NCI-H345 treated with DMSO at 0.1 percent for 48 hours (cell line): ENCODE data around the gene IFT74.
A peak's percentile ranks its signal among the peaks of the same experiment; 100 is the strongest.

ENCODE experiments used
- DNase-seq: peaks from one replicate; lab custom pipeline; 2025; ENCODE audit not compliant: unreplicated experiment; lab: John Stamatoyannopoulos, UW

The IFT74 gene

GRCh38 chr9:26955921-26956859, at the start of gene IFT74:
TSS of gene IFT74 (plus strand) at chr9:26956412. CDS start at chr9:26961968, 5,556 bp downstream.
- peak; percentile 93 for DNase-seq

DNA sequence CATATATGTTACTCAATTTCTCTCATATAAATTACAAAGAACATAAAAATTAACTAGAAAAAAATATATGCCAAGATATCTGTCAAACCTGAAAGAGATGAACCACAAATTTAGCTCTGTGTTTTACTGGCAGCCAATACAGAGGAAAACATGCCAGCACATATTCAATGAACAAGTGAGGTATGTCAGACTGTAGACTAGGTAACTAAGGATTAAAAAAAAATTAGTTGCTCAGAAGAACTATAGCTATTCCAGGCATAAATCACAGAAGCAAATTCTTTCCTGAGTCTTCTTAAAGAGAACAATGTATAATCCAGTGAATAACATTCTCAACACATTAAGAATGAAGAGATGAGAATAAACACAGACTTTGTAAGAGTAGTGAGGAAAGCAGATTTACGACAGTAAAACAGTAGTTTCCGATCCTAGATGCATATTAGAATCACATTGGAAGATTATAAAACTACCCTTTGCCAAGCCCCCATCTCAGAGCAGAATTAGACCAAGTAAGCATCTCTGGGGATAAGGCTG, 43.0 kb upstream of the IFT74 start:
- DNase-seq: no peak

DNA sequence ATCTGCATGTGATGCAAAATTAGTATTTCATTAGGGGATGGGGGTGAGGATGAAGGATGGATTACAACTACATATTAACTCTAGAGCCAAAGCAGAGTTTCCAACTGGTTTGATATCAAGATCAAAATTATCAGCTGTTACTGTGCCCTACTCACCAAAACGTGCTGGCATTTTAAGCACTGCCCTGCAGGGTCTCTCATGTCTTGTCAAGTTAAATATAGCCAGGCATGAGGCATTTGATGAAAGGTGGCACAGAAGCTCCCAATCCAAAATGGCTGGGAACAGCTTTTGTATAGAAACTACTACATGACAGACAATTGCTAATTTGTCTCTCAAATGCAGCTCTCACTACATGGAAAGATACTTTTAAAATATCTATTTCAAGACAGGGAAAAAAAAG, 36.5 kb upstream of the IFT74 start:
- no peak for DNase-seq

GRCh38 chr9:26925609-26926008, 30.6 kb upstream of the IFT74 start:
- no peak for DNase-seq

GRCh38 chr9:26928902-26929495, 27.2 kb upstream of the IFT74 start:
- DNase-seq: no peak

GRCh38 chr9:26935847-26936246, 20.4 kb upstream of the IFT74 start:
- DNase-seq: no peak

- DNase-seq: no peak
These were observed 18.3 kb upstream of the IFT74 start for GRCh38 chr9:26937816-26938371.

DNA sequence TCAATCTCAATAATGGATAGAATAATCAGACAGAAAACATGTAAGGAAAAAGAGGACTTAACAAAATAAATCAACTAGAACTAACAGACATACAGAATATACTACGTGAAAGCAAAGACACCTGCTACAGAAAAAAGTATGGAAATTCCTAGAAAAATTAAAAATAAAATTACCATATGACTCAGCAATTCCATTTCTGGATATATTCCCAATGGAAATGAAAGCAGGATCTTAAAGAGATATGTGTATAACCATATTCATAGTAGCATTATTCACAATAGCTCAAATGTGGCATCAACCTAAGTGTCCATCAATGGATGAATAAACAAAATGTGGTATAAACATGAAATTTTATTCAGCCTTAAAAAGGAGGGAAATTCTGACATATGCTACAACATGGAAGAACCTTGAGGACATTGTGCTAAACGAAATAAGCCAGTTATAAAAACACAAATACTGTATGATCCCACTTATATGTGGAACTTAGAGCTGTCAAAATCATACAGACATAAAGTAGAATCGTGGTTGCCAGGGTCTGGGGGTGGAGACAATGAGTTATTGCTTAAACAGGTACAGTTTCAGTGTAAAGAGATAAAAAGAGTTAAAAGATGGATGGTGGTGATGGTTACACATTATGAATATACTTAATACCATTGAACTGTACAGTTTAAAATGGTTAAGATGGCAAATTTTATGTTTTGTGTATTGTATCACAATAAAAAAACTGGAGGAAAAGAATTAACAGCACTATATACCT, 16.1 kb upstream of the IFT74 start:
- DNase-seq: no peak

DNA sequence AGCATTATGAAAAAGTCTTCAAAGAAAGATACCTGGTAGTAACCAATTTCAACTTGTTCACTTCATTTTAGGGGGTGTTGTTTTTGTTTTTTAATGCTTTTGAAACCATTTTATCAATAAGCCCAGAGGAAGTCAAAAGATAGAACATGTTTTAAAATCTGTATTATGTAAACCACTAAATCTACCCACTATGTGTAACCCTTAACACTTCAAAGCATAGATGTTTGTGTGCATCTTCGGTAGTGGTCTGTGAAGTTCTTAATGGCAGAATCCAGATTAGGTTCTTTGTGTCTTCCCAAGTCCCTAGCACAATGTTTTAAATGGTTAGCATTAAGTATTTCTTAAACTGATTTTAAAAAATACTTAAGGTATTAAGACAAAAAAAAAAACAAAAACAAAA, 15.4 kb upstream of the IFT74 start:
- no peak for DNase-seq

DNA sequence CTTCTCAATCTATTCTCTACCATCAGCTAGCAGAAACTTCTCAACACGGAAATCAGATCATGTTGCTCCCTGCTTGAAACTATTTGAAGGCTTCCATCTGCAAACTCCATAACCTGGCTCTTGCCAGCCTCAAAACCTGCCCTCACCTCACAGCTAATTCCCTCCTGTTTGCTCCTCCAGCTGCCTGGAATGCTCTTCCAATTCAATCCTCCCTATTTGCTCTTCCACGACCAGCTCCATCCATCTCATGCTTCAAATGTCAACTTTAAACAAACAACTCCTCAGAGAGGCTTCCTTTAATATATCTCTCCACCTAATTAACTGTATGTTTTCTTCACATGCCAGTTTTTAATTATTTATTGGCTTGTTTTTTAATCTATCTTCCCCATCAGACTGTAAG, 10.6 kb upstream of the IFT74 start:
- no peak for DNase-seq

GRCh38 chr9:26946753-26947727, 9.2 kb upstream of the IFT74 start, which contains the start of gene PLAA:
TSS of gene PLAA (minus strand) at chr9:26947242. CDS start at chr9:26947045, 197 bp downstream.
- peak; percentile 96 for DNase-seq

GRCh38 chr9:26947736-26948135, 8.5 kb upstream of the IFT74 start:
- DNase-seq: no peak

- DNase-seq: no peak
These were observed 6.6 kb upstream of the IFT74 start for GRCh38 chr9:26949637-26950069.

GRCh38 chr9:26950521-26950920, 5.7 kb upstream of the IFT74 start:
- DNase-seq: no peak

DNA sequence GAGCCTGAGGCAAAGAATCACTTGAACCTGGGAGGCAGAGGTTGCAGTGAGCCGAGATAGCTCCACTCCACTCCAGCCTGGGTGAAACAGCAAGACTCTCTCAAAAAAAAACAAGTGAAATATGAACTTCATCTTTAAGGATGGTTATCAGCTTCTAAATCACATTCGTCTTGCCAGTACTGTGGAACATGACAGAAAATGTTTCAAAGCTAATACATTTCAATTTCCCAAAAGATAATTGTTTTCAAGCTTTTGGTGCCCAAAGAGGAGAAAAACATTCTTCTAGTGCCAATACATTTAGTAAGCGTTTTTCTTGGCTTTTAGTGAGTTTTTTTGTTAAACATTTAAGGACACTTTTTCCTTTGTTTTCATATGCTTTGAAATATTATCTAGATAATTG, 4.4 kb upstream of the IFT74 start:
- no peak for DNase-seq

DNA sequence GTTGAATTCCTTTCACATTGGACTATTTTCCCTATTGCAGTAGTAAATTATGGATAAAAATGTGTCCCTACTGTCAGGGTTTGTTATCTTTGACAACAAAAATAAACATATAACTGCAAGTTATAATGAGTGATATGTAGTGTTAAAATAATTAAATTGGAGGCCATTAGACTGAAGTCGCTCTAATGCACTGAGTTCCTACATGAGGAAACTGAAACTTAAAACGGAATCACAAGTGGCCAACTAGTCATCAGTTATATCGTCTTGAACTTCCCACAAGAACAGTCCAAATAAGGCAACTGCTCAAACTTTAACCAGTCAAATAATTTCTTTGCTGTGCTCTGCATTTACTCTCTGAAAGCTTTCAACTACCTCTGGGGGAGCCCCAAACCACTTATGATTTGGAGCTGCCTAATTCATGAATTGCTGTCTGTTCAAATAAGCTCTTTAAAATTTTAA, 2.1 kb upstream of the IFT74 start:
- DNase-seq: no peak

- DNase-seq: no peak
These were observed 849 bp upstream of the IFT74 start for GRCh38 chr9:26955222-26955903.

DNA sequence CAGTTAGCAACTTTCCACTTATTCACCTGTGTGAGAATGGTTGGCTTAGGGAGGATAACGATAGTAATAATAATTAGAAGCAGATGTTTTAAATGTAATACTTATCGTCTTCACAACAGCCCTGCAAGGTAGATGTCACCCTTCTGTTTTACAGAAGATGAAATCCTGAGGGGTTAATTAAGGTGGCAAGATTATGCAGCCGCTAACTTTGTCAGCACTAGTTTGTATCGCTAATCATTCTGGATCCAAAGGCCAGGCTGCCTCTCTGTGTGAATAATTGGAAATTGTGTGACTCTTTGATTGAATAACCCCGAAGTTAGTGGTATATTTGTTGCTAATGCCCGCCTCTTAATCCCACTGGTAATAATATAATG, 635 bp downstream of the IFT74 start:
- no peak for DNase-seq

DNA sequence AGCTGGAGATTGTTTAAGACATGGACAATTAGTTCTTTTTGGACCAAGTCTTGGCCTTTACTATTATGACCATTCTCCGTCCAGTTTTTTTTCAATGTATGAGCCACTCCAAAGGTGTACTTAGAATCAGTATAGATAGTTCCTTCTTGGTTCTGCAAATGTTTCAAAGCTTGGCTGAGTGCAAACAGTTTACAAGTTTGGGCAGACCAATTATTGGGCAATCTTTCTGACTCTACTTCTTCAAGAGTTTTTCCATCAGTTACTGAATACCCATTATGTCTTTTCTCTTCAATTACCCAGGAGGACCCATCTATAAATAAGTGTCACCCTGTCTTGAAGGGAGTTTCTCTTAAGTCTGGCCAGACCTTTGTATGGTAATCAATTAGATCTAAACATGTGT, 15.5 kb downstream of the IFT74 start:
- DNase-seq: no peak
